IMR-90 (cell line): ENCODE measurements around the gene DLL1.

Experiments used
- BHLHE40 ChIP-seq: fragments of 150-350 bp; IDR thresholded peaks from 2 replicates; pipeline ENCODE4 v1.6.1; 2016; ENCODE audit warnings: mild to moderate bottlenecking, low read depth, low read length
- CEBPB ChIP-seq: IDR thresholded peaks from 2 replicates; pipeline ENCODE4 v1.6.1; 2012; ENCODE audit warnings: low read depth, low read length, improper control_type of control experiment
- MAZ ChIP-seq: IDR thresholded peaks from 2 replicates; pipeline ENCODE4 v1.6.1; 2012; ENCODE audit warnings: low read depth, mild to moderate bottlenecking, low read length, improper control_type of control experiment, moderate library complexity, borderline replicate concordance
- NFE2L2 ChIP-seq: fragments of 150-350 bp; IDR thresholded peaks from 2 replicates; pipeline ENCODE4 v1.6.1; 2016; ENCODE audit warnings: low read depth, mild to moderate bottlenecking, low read length
- POLR2A ChIP-seq: IDR thresholded peaks from 2 replicates; pipeline ENCODE4 v1.6.1; 2012; ENCODE audit warnings: mild to moderate bottlenecking, low read depth, low read length
- RAD21 ChIP-seq: IDR thresholded peaks from 2 replicates; pipeline ENCODE4 v1.6.1; 2012; ENCODE audit warnings: low read length, improper control_type of control experiment
- RCOR1 ChIP-seq: IDR thresholded peaks from 2 replicates; pipeline ENCODE4 v1.6.1; 2012; ENCODE audit warnings: mild to moderate bottlenecking, low read length, improper control_type of control experiment; ENCODE audit not compliant: insufficient replicate concordance
- RFX5 ChIP-seq: IDR thresholded peaks from 2 replicates; pipeline ENCODE4 v1.8.0; 2012; ENCODE audit warnings: low read depth, mild to moderate bottlenecking, low read length, moderate library complexity
- TF ChIP-seq, protein P1 (sequence below): conservative IDR thresholded peaks from 2 replicates; pipeline ENCODE4 v1.5.1; 2012; ENCODE audit warnings: mild to moderate bottlenecking, low read depth, low read length, improper control_type of control experiment
- TF ChIP-seq, protein P2 (sequence below): fragments of 150-350 bp; IDR thresholded peaks from 2 replicates; pipeline ENCODE4 v1.6.1; 2017; ENCODE audit warnings: mild to moderate bottlenecking, antibody characterized with exemption, low read length, low read depth

DNA sequence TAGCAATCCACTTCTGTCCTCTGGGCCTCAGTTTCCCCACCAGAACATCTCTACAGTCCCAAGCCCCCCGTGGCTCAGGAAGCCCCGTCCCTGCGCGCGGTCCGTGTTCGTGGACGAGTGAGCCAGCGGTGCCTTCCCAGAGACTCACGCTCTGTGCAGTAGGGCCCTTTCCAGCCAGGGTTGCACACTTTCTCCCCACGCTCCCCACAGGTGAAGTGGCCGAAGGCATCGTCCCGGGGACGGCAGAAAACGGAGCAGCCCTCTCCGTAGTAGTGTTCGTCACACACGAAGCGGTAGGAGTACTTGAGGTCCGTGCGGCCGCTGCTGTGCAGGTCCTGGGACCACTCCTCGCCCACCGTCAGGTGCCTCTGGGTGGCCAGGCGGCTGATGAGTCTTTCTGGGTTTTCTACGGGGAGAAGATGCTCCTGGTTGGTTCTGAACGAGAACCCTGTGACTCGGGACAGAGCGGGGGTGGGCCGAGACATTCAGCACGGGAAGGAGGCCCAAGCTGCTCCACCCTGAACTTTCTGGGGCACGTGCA, 2.7 kb downstream of the DLL1 start:
- TF ChIP-seq NFE2L2 (no peak), BHLHE40 (no peak), POLR2A (no peak), RAD21 (no peak), CEBPB (no peak), MAZ (no peak), RCOR1 (no peak), RFX5 (no peak)
- TF ChIP-seq, protein P1, sequence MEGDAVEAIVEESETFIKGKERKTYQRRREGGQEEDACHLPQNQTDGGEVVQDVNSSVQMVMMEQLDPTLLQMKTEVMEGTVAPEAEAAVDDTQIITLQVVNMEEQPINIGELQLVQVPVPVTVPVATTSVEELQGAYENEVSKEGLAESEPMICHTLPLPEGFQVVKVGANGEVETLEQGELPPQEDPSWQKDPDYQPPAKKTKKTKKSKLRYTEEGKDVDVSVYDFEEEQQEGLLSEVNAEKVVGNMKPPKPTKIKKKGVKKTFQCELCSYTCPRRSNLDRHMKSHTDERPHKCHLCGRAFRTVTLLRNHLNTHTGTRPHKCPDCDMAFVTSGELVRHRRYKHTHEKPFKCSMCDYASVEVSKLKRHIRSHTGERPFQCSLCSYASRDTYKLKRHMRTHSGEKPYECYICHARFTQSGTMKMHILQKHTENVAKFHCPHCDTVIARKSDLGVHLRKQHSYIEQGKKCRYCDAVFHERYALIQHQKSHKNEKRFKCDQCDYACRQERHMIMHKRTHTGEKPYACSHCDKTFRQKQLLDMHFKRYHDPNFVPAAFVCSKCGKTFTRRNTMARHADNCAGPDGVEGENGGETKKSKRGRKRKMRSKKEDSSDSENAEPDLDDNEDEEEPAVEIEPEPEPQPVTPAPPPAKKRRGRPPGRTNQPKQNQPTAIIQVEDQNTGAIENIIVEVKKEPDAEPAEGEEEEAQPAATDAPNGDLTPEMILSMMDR: no peak
- TF ChIP-seq, protein P2, sequence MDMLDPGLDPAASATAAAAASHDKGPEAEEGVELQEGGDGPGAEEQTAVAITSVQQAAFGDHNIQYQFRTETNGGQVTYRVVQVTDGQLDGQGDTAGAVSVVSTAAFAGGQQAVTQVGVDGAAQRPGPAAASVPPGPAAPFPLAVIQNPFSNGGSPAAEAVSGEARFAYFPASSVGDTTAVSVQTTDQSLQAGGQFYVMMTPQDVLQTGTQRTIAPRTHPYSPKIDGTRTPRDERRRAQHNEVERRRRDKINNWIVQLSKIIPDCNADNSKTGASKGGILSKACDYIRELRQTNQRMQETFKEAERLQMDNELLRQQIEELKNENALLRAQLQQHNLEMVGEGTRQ: no peak
